Ovary (tissue), 3 donors: ENCODE measurements around the gene MBNL1.
A peak's percentile ranks its signal among the peaks of the same experiment; 100 is the strongest.

Source experiments
- EP300 ChIP-seq: sonication (generic); formaldehyde crosslinking; IDR thresholded peaks from one replicate; pipeline ENCODE4 v1.6.1; 2017; ENCODE audit warnings: antibody characterized with exemption
- POLR2A ChIP-seq: fragments of 450-650 bp; IDR thresholded peaks from one replicate; pipeline ENCODE4 v1.6.1; 2017; ENCODE audit warnings: antibody characterized with exemption, mild to moderate bottlenecking, moderate library complexity
- TF ChIP-seq, protein P1 (sequence below), 3 donors: fragments of 450-650 bp in 2 of 3; fragments of 200-600 bp in 1 of 3; IDR thresholded peaks; one replicate each; pipeline versions ENCODE4 v1.5.1 to v1.8.0; 2016 to 2022; ENCODE audit warnings: antibody characterized with exemption in 3 of 3, mild to moderate bottlenecking in 1 of 3
- donor health status: DM: no; HTN: no; CAD: no.

GRCh38 chr3:152258448-152259393 lies 10.0 kb upstream of the MBNL1 start:
- TF ChIP-seq, protein P1, sequence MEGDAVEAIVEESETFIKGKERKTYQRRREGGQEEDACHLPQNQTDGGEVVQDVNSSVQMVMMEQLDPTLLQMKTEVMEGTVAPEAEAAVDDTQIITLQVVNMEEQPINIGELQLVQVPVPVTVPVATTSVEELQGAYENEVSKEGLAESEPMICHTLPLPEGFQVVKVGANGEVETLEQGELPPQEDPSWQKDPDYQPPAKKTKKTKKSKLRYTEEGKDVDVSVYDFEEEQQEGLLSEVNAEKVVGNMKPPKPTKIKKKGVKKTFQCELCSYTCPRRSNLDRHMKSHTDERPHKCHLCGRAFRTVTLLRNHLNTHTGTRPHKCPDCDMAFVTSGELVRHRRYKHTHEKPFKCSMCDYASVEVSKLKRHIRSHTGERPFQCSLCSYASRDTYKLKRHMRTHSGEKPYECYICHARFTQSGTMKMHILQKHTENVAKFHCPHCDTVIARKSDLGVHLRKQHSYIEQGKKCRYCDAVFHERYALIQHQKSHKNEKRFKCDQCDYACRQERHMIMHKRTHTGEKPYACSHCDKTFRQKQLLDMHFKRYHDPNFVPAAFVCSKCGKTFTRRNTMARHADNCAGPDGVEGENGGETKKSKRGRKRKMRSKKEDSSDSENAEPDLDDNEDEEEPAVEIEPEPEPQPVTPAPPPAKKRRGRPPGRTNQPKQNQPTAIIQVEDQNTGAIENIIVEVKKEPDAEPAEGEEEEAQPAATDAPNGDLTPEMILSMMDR (IDR thresholded peaks at IDR 0.05), result no peak
- TF ChIP-seq POLR2A (no peak), EP300 (peak; percentile 44)
